H1 (cell line): ENCODE measurements around the gene SLITRK2. TPM values are rescaled to one million over a fixed set of nuclear protein-coding genes. Genes with fewer than 3 reads are reported as not detected.

ENCODE experiments used
- CTCF ChIA-PET: fragments of 300-600 bp; sonication (Branson Sonifier 250); formaldehyde crosslinking; loops from one replicate; lab custom pipeline; 2021; ENCODE audit not compliant: partially characterized antibody; lab: Charles Lee
- POLR2A ChIA-PET: fragments of 300-600 bp; sonication (Branson Sonifier 250); formaldehyde crosslinking; loops from one replicate; lab custom pipeline; 2021; ENCODE audit warnings: inconsistent platforms; ENCODE audit not compliant: partially characterized antibody; lab: Charles Lee
- DNase-seq, 2 experiments: peaks; one replicate each; pipeline versions ENCODE4 v3.0.0 to v3.0.0-alpha.2; 2010 to 2022; ENCODE audit warnings: low spot score in 2 of 2, low read depth in 1 of 2, mixed read lengths in 1 of 2
- FAIRE-seq: peaks from 2 replicates; lab custom pipeline; 2011; peaks lifted over from hg19 to GRCh38; lab: Jason Lieb, UNC
- H2AFZ ChIP-seq: 2 replicates; pipeline ENCODE4 v1.8.1; 2012; ENCODE audit warnings: low read length, inconsistent platforms
- H2AK5ac ChIP-seq: 2 replicates; pipeline ENCODE4 v1.6.1; 2013; ENCODE audit warnings: low read depth, low read length
- H2BK120ac ChIP-seq: replicated peaks from 2 replicates; pipeline ENCODE3; 2013; ENCODE audit warnings: low read depth, low read length, inconsistent platforms
- H2BK12ac ChIP-seq: 2 replicates; pipeline ENCODE4 v1.6.1; 2013; ENCODE audit warnings: low read depth, low read length
- H2BK15ac ChIP-seq: 2 replicates; pipeline ENCODE4 v1.6.1; 2013; ENCODE audit warnings: low read length
- H2BK20ac ChIP-seq: 2 replicates; pipeline ENCODE4 v1.6.1; 2013; ENCODE audit warnings: low read length
- H2BK5ac ChIP-seq: 2 replicates; pipeline ENCODE4 v1.6.1; 2013; ENCODE audit warnings: low read depth, low read length
- H3K14ac ChIP-seq: 2 replicates; pipeline ENCODE4 v1.6.1; 2013; ENCODE audit warnings: inconsistent platforms; ENCODE audit not compliant: insufficient read length
- H3K18ac ChIP-seq: 2 replicates; pipeline ENCODE4 v1.6.1; 2013; ENCODE audit warnings: low read length; ENCODE audit errors: extremely low read depth
- H3K23ac ChIP-seq: 2 replicates; pipeline ENCODE4 v1.6.1; 2013; ENCODE audit warnings: inconsistent platforms; ENCODE audit not compliant: insufficient read length
- H3K23me2 ChIP-seq: 2 replicates; pipeline ENCODE4 v1.6.1; 2013; ENCODE audit warnings: low read depth, low read length
- H3K27ac ChIP-seq: 2 replicates; pipeline ENCODE4 v1.6.1; 2011; ENCODE audit warnings: low read depth, low read length, inconsistent platforms
- H3K27me3 ChIP-seq, 4 experiments: replicated peaks in 1 of 4; 1 replicate in 1 of 4; 2 replicates in 3 of 4; pipeline versions ENCODE4 v1.6.1 to v1.8.1; 2011 to 2013; ENCODE audit warnings: low read length in 3 of 4, mild to moderate bottlenecking in 3 of 4, inconsistent platforms in 2 of 4, mixed read lengths in 2 of 4, moderate library complexity in 1 of 4; ENCODE audit not compliant: control insufficient read depth in 3 of 4, insufficient read depth in 3 of 4; ENCODE audit errors: extremely low read depth in 1 of 4
- H3K36me3 ChIP-seq, 4 experiments: 2 replicates each; pipeline versions ENCODE4 v1.6.1 to v1.8.1; 2011 to 2013; ENCODE audit warnings: mild to moderate bottlenecking in 4 of 4, low read length in 3 of 4, moderate library complexity in 2 of 4, control low read depth in 1 of 4, inconsistent platforms in 1 of 4; ENCODE audit not compliant: insufficient read depth in 4 of 4, control insufficient read depth in 2 of 4
- H3K4ac ChIP-seq: replicated peaks from 2 replicates; pipeline ENCODE3; 2013; ENCODE audit warnings: low read length, low read depth, mixed read lengths, inconsistent platforms; ENCODE audit not compliant: insufficient read length
- H3K4me1 ChIP-seq, 4 experiments: replicated peaks in 1 of 4; 1 replicate in 1 of 4; 2 replicates in 3 of 4; pipeline versions ENCODE4 v1.6.1 to v1.8.1; 2011 to 2013; ENCODE audit warnings: low read length in 3 of 4, inconsistent platforms in 2 of 4, mixed read lengths in 1 of 4; ENCODE audit not compliant: insufficient read depth in 4 of 4, control insufficient read depth in 3 of 4
- H3K4me2 ChIP-seq, 2 experiments: 2 replicates each; pipeline versions ENCODE4 v1.6.1 to v1.8.1; 2011 to 2013; ENCODE audit warnings: low read depth in 2 of 2, low read length in 2 of 2, control low read depth in 1 of 2, inconsistent platforms in 1 of 2, mild to moderate bottlenecking in 1 of 2; ENCODE audit not compliant: insufficient read depth in 1 of 2
- H3K4me3 ChIP-seq, 4 experiments: fragments of 200-600, 300-600 bp in 1 of 4; sonication (generic), shearing (Covaris generic), sonication (Bioruptor Twin) in 1 of 4; 2 replicates each; pipeline versions ENCODE4 v1.5.1 to v1.8.1; 2011 to 2016; ENCODE audit warnings: low read length in 4 of 4, low read depth in 3 of 4, control low read depth in 2 of 4, inconsistent platforms in 2 of 4, mild to moderate bottlenecking in 2 of 4, mixed read lengths in 1 of 4, moderate library complexity in 1 of 4; ENCODE audit not compliant: insufficient read depth in 2 of 4; ENCODE audit errors: extremely low read depth in 1 of 4
- H3K56ac ChIP-seq: replicated peaks from 2 replicates; pipeline ENCODE3; 2013; ENCODE audit warnings: low read depth, mild to moderate bottlenecking, mixed read lengths, low read length, inconsistent platforms; ENCODE audit not compliant: insufficient read length
- H3K79me1 ChIP-seq: 2 replicates; pipeline ENCODE4 v1.6.1; 2013; ENCODE audit warnings: low read depth, low read length, control low read depth
- H3K79me2 ChIP-seq, 2 experiments: 2 replicates each; pipeline versions ENCODE4 v1.6.1 to v1.8.1; 2012 to 2013; ENCODE audit warnings: low read length in 2 of 2, mild to moderate bottlenecking in 2 of 2, inconsistent platforms in 1 of 2; ENCODE audit not compliant: insufficient read depth in 2 of 2, control insufficient read depth in 1 of 2
- H3K9ac ChIP-seq, 4 experiments: replicated peaks in 1 of 4; 1 replicate in 1 of 4; 2 replicates in 3 of 4; pipeline versions ENCODE4 v1.6.1 to v1.8.1; 2011 to 2013; ENCODE audit warnings: low read depth in 3 of 4, low read length in 3 of 4, control low read depth in 2 of 4, mild to moderate bottlenecking in 2 of 4, moderate library complexity in 2 of 4, inconsistent platforms in 1 of 4; ENCODE audit errors: extremely low read depth in 1 of 4
- H3K9me3 ChIP-seq, 2 experiments: 2 replicates each; pipeline versions ENCODE4 v1.6.1 to v1.8.1; 2012 to 2013; ENCODE audit warnings: mild to moderate bottlenecking in 2 of 2, moderate library complexity in 2 of 2, control low read depth in 1 of 2, inconsistent platforms in 1 of 2, low read depth in 1 of 2, low read length in 1 of 2, mixed read lengths in 1 of 2; ENCODE audit not compliant: insufficient read depth in 2 of 2
- H4K20me1 ChIP-seq, 2 experiments: replicated peaks in 1 of 2; 2 replicates each; pipeline versions ENCODE3 to v1.8.1; 2011 to 2013; ENCODE audit warnings: inconsistent platforms in 2 of 2, low read length in 2 of 2, mild to moderate bottlenecking in 1 of 2; ENCODE audit not compliant: insufficient read depth in 2 of 2, control insufficient read depth in 1 of 2
- H4K5ac ChIP-seq: 2 replicates; pipeline ENCODE4 v1.6.1; 2013; ENCODE audit warnings: low read length, low read depth, mixed read lengths, inconsistent platforms; ENCODE audit not compliant: insufficient read length
- H4K8ac ChIP-seq: 2 replicates; pipeline ENCODE4 v1.8.0; 2013; ENCODE audit warnings: mild to moderate bottlenecking, moderate library complexity, low read length, inconsistent platforms; ENCODE audit not compliant: insufficient read depth; ENCODE audit errors: extremely low read depth
- H4K91ac ChIP-seq: replicated peaks from 2 replicates; pipeline ENCODE3; 2013; ENCODE audit warnings: low read length, mixed read lengths, inconsistent platforms; ENCODE audit not compliant: insufficient read length
- CTCF ChIP-seq, 3 experiments: IDR thresholded peaks; 1 replicate in 2 of 3; 2 replicates in 1 of 3; pipeline versions ENCODE4 v1.5.1 to v1.6.1; 2011; ENCODE audit warnings: low read length in 3 of 3, mild to moderate bottlenecking in 3 of 3, inconsistent platforms in 2 of 3, low read depth in 1 of 3, moderate library complexity in 1 of 3; ENCODE audit not compliant: insufficient read depth in 1 of 3; ENCODE audit errors: control extremely low read depth in 1 of 3
- RAD21 ChIP-seq, 2 experiments: IDR thresholded peaks in 1 of 2; conservative IDR thresholded peaks in 1 of 2; 2 replicates each; pipeline ENCODE4 v1.6.1; 2011; ENCODE audit warnings: low read depth in 2 of 2, low read length in 2 of 2, improper control_type of control experiment in 1 of 2, inconsistent platforms in 1 of 2, mild to moderate bottlenecking in 1 of 2, moderate library complexity in 1 of 2
- RBBP5 ChIP-seq: IDR thresholded peaks from 2 replicates; pipeline ENCODE4 v1.7.1; 2012; ENCODE audit warnings: low read depth, mild to moderate bottlenecking, inconsistent platforms, low read length, moderate library complexity, borderline replicate concordance
- TEAD4 ChIP-seq: IDR thresholded peaks from 2 replicates; pipeline ENCODE4 v1.6.1; 2012; ENCODE audit warnings: low read depth, low read length, inconsistent platforms, mixed read lengths
- WGBS, 2 experiments: shearing (Covaris generic) in 1 of 2; methylation state at CpG; one replicate each; pipeline versions ENCODE4 v1.1.6 to v1.1.7; 2013 to 2015; ENCODE audit warnings: low lambda C conversion rate in 2 of 2, mixed read lengths in 2 of 2, inconsistent platforms in 1 of 2, low coverage in 1 of 2, missing lambda C conversion rate in 1 of 2; ENCODE audit not compliant: insufficient replicate concordance in 2 of 2, insufficient coverage in 1 of 2, insufficient read length in 1 of 2; ENCODE audit errors: extremely low coverage in 1 of 2, missing lambda C conversion rate in 1 of 2; 5-methylcytosine and 5-hydroxymethylcytosine counted together
- polyA plus RNA-seq, 7 experiments: library from polyadenylated mRNA; depleted of rRNA in 3 of 7; stranded (reverse) in 5 of 7; unstranded in 2 of 7; fragments of >200 nt in 5 of 7; fragments of 200-250 nt in 2 of 7; gene quantifications; 1 replicate in 5 of 7; 2 replicates in 1 of 7; 4 replicates in 1 of 7; pipeline versions ENCODE4 v1.2.1 to v1.2.3, GENCODE V29; 2011 to 2013; ENCODE audit warnings: missing spikeins in 2 of 7, mixed read lengths in 2 of 7
- total RNA-seq: library from RNA; stranded (reverse); fragmentation: NEBNext Ultra II Directional; extraction: Animal tissue kit (Norgen Biotek cat#: 25700); gene quantifications from 2 replicates; pipeline ENCODE4 v1.2.1, GENCODE V29; 2021
- TF ChIP-seq, protein P1 (sequence below): IDR thresholded peaks from 2 replicates; pipeline ENCODE4 v1.6.1; 2012; ENCODE audit warnings: low read length, inconsistent platforms

The SLITRK2 gene
- total and polyA plus RNA-seq, 2 of the 8 experiments (the other 6 are each of a cell fraction or from before 2014, with no cell fraction given): 0.14 to 0.39 TPM

DNA sequence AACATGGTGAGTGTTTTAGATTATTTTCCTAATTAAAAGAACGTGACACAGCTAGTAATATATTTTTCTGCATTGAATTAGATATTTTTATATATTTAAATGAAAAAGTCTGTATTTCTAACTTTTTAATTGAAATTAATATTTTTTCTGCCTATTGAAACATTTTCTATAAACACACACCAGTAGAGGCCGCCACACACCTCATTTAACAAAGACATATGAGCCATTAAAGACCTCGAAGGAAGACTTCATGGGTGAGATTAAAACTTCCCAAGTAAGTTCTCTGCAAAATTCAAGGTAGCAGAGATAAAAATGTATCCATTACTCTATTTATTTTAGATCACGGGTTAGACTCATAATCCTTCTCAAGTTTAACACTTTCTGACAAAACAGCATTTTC, 8.3 kb downstream of the SLITRK2 start:
- H3K27me3 ChIP-seq: peaks cover 14 to 32% (median 24%) of the 10 kb centered on the region in 4 experiments
- no peak overlapping the region for H4K91ac ChIP-seq
- H2AFZ ChIP-seq: no peak overlapping the region
- no peaks in the 10 kb centered on the region for H3K9me3 ChIP-seq
- H2BK12ac ChIP-seq: no peak overlapping the region
- no peak overlapping the region for H4K5ac ChIP-seq
- DNase-seq (no peak), FAIRE-seq (peak; percentile 48)
- TF ChIP-seq RAD21 (IDR thresholded peaks at IDR 0.05 in 1 of 2, conservative IDR thresholded peaks at IDR 0.05 in 1 of 2; ENCODE audit: low read depth in 2 of 2, low read length in 2 of 2) (peak; percentile 54 to 57), RBBP5 (no peak), TEAD4 (no peak), CTCF (IDR thresholded peaks at IDR 0.05; ENCODE audit: control extremely low read depth in 1 of 3, insufficient read depth in 1 of 3, low read depth in 1 of 3, low read length in 3 of 3) (peak in 1 of 3 experiments; percentile 25; a peak in 1 of 4 replicates)
- TF ChIP-seq, protein P1, sequence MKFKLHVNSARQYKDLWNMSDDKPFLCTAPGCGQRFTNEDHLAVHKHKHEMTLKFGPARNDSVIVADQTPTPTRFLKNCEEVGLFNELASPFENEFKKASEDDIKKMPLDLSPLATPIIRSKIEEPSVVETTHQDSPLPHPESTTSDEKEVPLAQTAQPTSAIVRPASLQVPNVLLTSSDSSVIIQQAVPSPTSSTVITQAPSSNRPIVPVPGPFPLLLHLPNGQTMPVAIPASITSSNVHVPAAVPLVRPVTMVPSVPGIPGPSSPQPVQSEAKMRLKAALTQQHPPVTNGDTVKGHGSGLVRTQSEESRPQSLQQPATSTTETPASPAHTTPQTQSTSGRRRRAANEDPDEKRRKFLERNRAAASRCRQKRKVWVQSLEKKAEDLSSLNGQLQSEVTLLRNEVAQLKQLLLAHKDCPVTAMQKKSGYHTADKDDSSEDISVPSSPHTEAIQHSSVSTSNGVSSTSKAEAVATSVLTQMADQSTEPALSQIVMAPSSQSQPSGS: no peak
- no peak overlapping the region for H3K9ac ChIP-seq
- WGBS, 2 experiments: 11% methylated on average over 4 of the region's 4 CpGs; no CpG with 5 or more reads in 1 of the 2 experiments
- peaks cover 0 to 3% (median under 1%) of the 10 kb centered on the region in 4 experiments; a peak in 3 of 7 replicates for H3K4me1 ChIP-seq
- H2BK15ac ChIP-seq: no peak overlapping the region
- H3K36me3 ChIP-seq: no peaks in the 10 kb centered on the region
- no peak overlapping the region for H3K23ac ChIP-seq
- H2BK5ac ChIP-seq: no peak overlapping the region
- no peaks in the 10 kb centered on the region for H4K20me1 ChIP-seq
- no peak overlapping the region for H3K56ac ChIP-seq
- no peak overlapping the region for H3K14ac ChIP-seq
- H3K18ac ChIP-seq: no peak overlapping the region
- ChIA-PET POLR2A (no interaction called here), CTCF (interaction anchor here (1.1 kb wide), 1 partner anchor 64 kb away, joined by 3 read pairs; no protein-coding TSS in a partner anchor)
- no peak overlapping the region for H3K4me2 ChIP-seq
- H2BK120ac ChIP-seq: no peak overlapping the region
- H3K79me2 ChIP-seq: no peaks in the 10 kb centered on the region
- no peak overlapping the region for H2AK5ac ChIP-seq
- H2BK20ac ChIP-seq: no peak overlapping the region
- H3K4ac ChIP-seq: no peak overlapping the region
- no peak overlapping the region for H3K4me3 ChIP-seq
- peaks cover 4% of the 10 kb centered on the region; the same call in 1 of the 2 replicates for H3K23me2 ChIP-seq
- no peak overlapping the region for H4K8ac ChIP-seq
- H3K79me1 ChIP-seq: no peaks in the 10 kb centered on the region
- H3K27ac ChIP-seq: no peak overlapping the region
